COR-L47 (cell line): ENCODE measurements around the gene HNF4A.
A peak's percentile ranks its signal among the peaks of the same experiment; 100 is the strongest.

Experiments
- DNase-seq: peaks from one replicate; lab custom pipeline; 2025; lab: John Stamatoyannopoulos, UW

Gene HNF4A

GRCh38 chr20:44445742-44446710, 90.5 kb downstream of the HNF4A start:
- DNase-seq: no peak

- DNase-seq: no peak
Measured at GRCh38 chr20:44447827-44448419, 92.4 kb downstream of the HNF4A start.

DNA sequence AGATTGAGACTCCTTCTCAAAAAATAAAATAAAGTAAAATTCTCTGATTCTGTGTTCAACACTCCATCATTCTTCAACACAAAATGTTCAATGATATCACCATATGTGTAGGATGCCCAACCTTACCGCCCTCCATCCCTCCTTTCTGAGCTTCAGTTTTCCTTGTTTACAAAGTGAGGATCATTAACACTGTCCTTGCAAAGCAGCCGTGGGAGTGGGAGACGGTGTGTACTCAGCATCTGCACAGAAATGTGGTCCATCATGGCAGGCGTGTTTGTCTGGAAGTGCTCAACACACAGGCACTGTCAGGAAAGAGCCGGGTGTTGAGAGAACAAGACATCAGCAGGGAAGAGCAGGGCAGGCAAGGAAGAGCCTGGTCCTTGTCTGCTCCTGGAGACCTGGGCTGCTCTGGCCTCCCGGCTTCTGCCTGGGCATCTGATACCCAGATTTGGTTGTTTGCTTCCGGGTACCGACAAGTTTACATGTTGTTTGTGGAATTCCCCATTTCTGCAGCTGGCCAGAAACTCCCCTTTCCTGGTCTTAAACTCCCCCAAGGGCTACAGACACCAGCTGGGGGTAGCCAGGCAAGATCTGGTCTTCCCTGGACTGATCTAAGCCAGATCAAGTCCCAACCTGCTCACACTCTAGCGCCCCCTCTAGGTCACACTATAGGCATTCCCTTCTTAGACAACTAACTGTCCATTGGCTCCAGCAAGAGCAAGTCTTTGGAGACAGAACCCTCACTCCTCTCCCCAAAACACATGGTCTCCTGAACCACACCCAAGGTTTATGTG, 93.5 kb downstream of the HNF4A start:
- no peak for DNase-seq

DNA sequence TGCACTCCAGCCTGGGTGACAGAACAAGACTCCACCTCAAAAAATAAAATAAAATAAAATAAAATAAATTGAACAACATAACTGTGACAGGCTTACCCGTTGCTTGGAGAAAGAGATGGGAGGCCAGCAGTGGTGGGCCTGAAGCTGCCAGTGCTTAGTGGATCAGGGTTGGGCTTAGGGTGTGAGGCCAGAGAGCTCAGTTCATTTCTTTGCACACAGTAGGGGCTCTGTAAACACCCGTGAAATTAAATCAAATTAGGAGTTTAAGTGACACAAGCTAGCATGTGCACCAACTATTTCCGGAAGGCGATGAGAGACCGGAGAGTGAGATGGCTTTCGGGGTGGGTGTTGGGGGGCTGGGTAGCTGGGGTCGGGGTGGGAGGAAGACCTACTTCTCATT, 94.4 kb downstream of the HNF4A start:
- no peak for DNase-seq

GRCh38 chr20:44450281-44450889, 94.9 kb downstream of the HNF4A start:
- DNase-seq: no peak

DNA sequence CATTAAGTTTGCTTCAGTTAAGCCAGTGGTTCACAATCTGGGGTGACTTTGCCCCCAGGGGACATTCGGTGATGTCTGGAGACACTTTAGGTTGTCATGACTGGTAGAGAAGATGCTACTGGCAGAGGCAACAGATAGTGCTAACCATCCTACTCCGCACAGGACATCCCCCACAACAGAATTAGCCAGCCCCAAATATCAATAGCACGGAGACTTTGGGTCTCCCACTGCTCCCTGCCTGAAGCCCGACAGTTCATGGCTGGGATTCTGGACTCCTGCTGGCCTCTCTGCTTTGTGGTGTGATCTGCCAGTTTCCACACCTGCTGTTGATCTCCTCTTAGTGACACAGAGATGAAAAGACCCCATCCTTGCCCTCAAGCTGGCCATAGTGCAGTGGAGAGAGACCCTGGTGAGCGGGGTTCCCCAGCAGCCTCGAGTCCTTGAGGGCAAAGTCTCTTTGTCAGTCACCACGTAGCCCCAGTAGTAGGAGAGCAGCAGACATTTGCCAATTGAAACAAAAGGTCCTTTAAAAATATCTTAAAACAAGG, 95.5 kb downstream of the HNF4A start:
- no peak for DNase-seq

DNA sequence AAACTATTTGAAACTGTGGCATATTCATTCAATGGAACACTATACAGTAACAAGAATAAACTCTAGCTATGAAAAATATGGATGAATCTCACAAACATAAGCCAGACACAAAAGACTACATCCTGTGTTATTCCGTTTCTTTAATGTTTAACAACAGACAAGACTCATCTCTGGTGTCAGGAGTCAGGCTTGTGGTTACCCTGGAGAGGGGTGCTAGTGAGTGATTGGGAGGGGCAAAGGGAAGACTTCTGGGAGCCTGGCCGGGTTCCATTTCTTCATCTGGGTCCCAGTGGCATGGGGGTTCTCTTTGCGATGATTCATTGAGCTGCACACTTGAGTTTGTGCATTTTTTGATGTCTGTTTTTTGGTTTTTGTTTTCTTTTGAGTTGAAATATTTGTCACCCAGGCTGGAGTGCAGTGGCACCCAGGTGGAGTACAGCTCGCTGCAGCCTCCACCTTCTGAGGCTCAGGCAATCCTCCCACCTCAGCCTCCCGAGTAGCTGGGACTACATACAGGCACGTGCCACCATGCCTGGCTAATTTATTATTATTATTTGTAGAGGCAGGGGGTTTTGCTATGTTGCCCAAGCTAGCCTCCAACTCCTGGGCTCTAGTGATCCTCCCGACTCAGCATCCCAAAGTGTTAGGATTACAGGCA, 98.9 kb downstream of the HNF4A start:
- no peak for DNase-seq

DNA sequence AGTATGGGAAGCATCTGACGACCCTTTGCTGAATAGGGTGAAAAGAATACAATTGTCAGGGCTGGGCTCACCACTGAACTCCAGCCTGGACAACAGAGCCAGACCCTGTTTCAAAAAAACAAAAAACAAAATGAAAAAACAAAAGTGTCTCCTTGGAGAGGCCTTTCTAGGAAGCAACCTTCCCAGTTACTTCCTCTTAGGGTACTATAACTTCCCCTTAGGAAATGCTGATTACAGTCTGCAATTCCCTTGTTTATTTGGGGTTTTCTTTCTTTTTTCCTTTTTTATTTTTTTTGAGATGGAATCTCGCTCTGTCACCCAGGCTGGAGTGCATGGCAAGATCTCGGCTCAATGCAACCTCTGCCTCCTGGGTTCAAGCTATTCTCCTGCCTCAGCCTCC, 99.6 kb downstream of the HNF4A start:
- no peak for DNase-seq

DNA sequence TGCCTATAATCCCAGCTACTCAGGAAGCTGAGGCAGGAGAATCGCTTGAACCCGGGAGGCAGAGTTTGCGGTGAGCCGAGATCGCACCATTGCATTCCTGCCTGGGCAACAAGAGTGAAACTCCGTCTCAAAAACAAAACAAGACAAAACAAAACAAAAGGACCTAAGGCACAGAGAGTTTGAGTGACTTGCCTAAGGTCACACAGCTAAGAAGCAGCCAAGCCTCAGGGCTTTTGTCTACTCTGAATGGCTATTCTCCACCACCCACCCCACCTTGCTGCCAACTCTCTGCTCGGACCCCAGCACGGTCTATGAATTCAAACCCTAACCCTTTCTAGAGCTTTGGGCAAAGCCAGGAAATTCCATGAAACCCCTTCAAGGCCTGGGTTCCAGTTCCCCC, 101.1 kb downstream of the HNF4A start:
- no peak for DNase-seq

DNA sequence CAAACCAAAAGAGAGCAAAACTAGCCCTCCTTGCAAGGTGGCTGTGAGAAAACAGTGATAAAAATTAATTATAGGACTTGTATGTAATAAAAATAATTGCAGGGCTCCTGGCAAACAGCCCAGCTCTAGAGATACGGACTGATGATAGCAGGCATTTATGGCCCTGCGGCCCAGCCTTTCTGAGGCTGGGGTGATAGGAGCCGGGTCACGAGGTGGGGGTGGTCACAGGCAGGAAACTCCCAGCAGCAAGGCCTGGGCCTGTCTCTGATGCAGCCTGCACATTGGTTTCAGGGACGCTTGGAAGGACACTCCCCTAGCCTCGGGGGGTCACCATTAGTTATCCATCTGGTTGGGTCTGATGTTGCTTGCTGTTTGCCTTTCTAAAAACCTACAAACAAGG, 101.5 kb downstream of the HNF4A start:
- DNase-seq: no peak

DNA sequence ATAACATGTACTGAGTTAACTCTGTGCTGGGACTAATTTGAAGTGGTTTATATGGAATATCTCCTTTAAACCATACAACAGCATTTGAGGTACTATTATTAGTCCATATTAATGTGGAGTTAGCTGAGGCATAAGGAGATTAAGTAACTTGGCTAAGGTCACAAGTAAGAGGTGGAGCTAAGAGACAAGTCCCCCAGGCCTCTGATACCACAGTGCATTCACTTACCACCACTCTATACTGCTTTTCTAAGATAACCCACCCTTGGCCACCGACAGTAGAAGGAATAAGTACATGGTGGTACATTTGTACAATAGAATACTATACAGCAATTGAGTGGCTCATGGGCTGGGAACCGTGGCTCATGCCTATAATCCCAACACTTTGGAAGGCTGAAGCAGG, 103.8 kb downstream of the HNF4A start:
- no peak for DNase-seq

DNA sequence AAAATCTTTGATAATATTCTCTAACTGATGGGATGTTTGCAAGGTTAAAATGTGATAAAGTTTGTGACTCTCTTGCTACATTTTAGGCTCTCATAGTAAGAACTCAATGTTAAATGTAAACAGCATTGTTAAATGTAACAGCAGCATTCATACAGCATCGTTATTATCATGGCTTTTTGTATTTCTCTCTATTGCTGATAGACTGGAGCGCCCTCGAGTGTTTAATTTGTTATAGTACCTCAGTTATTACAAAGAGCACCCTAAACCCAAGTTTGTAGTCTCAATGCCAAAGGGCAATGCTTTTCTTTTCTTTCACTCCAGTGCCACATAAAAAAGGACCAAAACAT, 105.3 kb downstream of the HNF4A start:
- peak; percentile 21 for DNase-seq

GRCh38 chr20:44461142-44461802, 105.8 kb downstream of the HNF4A start:
- DNase-seq: no peak

DNA sequence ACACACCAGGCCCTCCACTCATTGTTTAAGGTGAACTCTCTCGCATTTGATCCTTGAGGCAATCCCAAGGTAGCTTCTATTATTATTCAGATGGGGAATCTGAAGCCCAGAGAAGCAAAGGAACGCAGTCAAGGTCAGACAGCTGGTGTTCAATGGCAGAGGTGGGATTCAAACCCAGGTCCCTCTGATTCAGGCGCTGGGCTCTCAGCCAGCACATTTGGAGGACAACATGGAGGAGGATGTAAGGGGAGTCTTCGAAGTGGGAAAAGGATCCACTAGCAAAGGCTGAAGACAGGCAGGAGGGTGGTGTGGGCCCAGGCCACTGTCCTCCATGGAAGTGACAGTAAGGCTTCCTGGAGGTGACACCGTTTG, 106.3 kb downstream of the HNF4A start:
- no peak for DNase-seq

DNA sequence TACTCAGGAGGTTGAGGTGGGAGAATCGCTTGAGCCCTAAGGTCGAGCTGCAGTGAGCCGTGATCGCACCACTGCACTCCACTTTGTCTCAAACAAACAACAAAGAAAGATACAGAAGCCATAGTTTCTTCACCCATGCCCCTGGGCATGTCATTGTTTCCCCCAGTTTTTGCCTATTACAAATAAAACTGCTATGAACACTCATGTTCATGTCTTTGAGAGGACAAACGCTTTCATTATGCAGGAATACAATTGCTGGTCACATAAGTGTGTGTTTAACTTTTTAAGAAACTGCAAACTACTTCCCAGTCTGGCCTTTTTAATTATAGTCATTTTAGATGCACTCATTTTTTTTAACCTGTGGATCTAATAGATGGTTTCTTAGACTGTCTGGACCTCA, 108.0 kb downstream of the HNF4A start:
- no peak for DNase-seq

- no peak for DNase-seq
Measured at GRCh38 chr20:44464514-44464913, 109.0 kb downstream of the HNF4A start.

- DNase-seq: no peak
Measured at GRCh38 chr20:44465001-44465560, 109.6 kb downstream of the HNF4A start.

GRCh38 chr20:44467289-44467883, 111.9 kb downstream of the HNF4A start:
- DNase-seq: no peak

GRCh38 chr20:44468044-44468782, 112.7 kb downstream of the HNF4A start:
- no peak for DNase-seq

DNA sequence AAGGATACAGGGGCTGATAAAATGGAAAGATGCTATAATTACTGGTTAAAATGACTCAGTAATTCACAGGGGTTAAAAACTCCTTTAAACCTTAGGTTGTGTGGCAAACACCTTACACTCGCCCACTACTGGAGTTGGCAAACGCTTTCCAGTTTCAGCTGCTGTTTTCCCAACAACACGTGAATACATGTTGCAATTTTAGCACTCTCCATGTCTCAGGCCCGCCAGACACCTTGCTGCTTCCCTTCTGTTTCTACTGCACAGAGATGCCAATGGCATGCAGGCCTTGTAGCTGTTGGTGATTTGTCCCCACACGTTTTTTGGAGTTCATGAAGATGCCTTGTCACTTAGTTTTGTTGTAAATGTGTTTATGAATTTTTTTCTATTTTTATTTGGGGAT, 114.8 kb downstream of the HNF4A start:
- no peak for DNase-seq
